ENCODE results near the gene CNGA1. TPM values are rescaled to one million over a fixed set of nuclear protein-coding genes. Genes with fewer than 3 reads are reported as not detected.

The CNGA1 gene
- total and polyA plus RNA-seq, 11 donors, result 0.19 to 1.9 (median 0.71) TPM; not detected in 3

DNA sequence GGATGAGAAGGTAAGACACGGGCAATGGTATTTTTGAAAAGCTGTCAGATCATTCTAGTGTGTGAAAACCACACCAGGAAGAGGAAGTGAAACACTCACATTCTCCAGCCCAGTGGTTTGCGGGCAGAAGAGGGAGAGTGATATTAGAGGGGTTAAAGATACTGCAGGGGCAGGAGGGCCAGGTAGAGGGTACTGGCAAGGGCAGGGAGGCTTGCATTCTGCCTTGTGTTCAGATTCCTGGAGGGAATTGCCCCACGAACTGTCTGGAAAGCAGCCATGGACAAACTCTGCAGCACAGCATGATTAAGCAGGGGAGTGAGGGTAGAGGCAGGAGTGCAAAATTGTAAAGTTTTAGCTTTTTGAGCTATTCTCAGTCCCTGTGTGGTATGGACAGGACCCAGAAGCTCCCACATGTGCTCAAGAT is 31.0 kb upstream of the CNGA1 start:
- peak; percentile 31 to 35 (median 34) for ATAC-seq
- Histone ChIP-seq H3K4me3 (no peak overlapping the region), H3K27ac (peak overlapping the region in 6 of 12 donors; percentile 2 to 66 (median 59))

DNA sequence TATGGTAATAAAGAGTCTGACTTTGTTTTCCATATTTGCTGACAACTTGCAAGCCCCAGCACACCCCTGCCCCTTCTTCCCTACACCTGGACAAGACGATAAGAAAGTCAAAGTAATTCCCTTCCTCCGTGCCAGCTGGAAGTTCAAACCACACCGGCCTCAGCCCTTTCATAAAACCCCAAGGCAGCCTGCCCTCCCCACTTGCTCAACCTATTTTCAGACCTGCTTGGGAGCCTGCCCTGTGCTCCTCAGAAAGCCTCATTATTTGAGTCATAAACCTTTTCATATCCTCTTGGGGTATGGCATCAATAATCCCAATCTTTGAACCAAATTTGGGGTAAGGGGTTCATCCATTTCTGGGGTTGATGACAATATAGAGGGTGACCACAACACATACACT is 29.6 kb upstream of the CNGA1 start:
- no peaks in the 10 kb centered on the region for H3K36me3 ChIP-seq
- no peaks in the 10 kb centered on the region for H3K9me3 ChIP-seq
- TF ChIP-seq, protein P1, sequence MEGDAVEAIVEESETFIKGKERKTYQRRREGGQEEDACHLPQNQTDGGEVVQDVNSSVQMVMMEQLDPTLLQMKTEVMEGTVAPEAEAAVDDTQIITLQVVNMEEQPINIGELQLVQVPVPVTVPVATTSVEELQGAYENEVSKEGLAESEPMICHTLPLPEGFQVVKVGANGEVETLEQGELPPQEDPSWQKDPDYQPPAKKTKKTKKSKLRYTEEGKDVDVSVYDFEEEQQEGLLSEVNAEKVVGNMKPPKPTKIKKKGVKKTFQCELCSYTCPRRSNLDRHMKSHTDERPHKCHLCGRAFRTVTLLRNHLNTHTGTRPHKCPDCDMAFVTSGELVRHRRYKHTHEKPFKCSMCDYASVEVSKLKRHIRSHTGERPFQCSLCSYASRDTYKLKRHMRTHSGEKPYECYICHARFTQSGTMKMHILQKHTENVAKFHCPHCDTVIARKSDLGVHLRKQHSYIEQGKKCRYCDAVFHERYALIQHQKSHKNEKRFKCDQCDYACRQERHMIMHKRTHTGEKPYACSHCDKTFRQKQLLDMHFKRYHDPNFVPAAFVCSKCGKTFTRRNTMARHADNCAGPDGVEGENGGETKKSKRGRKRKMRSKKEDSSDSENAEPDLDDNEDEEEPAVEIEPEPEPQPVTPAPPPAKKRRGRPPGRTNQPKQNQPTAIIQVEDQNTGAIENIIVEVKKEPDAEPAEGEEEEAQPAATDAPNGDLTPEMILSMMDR (IDR thresholded peaks at IDR 0.05), result no peak
- TF ChIP-seq POLR2A (IDR thresholded peaks at IDR 0.05), result no peak
- DNase-seq (peak in 2 of 5 donors; percentile 24 to 30), ATAC-seq (peak in 1 of 4 donors; percentile 19)
- no peak overlapping the region for H3K4me3 ChIP-seq
- H3K4me1 ChIP-seq, result peaks cover 0 to 21% (median 6%) of the 10 kb centered on the region in 12 donors
- intact Hi-C loops (cut with DNase I), result no loop called here
- no peak overlapping the region for H3K27ac ChIP-seq
- 29 to 39% (median 39%) methylated on average over 3 of the region's 3 CpGs for WGBS, 4 donors
- peaks cover 0 to 56% (median 0%) of the 10 kb centered on the region in 9 donors for H3K27me3 ChIP-seq

More for the DNA sequence above, 31.0 kb upstream of the CNGA1 start:
- TF ChIP-seq, protein P1 (IDR thresholded peaks at IDR 0.05), result no peak
- TF ChIP-seq POLR2A (IDR thresholded peaks at IDR 0.05), result no peak
- H3K36me3 ChIP-seq, result no peaks in the 10 kb centered on the region
- 7 to 18% (median 13%) methylated on average over 3 of the region's 3 CpGs for WGBS, 4 donors
- H3K4me1 ChIP-seq, result peaks cover 0 to 21% (median 6%) of the 10 kb centered on the region in 12 donors
- H3K9me3 ChIP-seq, result no peaks in the 10 kb centered on the region
- peak in 1 of 5 donors; percentile 22 for DNase-seq
- peaks cover 0 to 57% (median 0%) of the 10 kb centered on the region in 9 donors for H3K27me3 ChIP-seq
- intact Hi-C loops (cut with DNase I), result no loop called here

DNA sequence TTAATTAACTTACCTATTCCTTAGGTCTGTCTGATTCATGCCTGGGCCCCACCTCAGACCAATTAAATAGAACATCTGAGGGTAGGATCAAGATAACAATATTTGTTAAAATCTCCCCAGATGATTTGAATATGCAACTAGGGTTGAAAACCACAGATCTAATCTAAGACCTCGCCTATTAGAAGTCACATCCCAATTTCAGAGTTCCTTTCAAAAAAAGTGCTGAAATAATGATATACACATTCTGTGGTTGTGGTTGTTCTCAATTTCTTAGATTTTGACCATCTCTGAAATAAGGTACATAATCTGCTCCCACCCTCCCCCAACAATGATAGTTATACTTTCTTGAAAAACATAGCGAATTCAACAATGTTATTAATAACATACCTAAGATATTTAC is 27.8 kb upstream of the CNGA1 start:
- H3K4me3 ChIP-seq, result no peak overlapping the region
- H3K9me3 ChIP-seq, result no peaks in the 10 kb centered on the region
- 80 to 84% (median 83%) methylated on average over 2 of the region's 2 CpGs for WGBS, 4 donors
- H3K36me3 ChIP-seq, result no peaks in the 10 kb centered on the region
- ATAC-seq (no peak), DNase-seq (no peak)
- TF ChIP-seq, protein P1 (IDR thresholded peaks at IDR 0.05), result no peak
- no peak for TF ChIP-seq POLR2A (IDR thresholded peaks at IDR 0.05)
- H3K27ac ChIP-seq, result no peak overlapping the region
- peaks cover 0 to 48% (median 0%) of the 10 kb centered on the region in 9 donors for H3K27me3 ChIP-seq
- H3K4me1 ChIP-seq, result peaks cover 0 to 21% (median 6%) of the 10 kb centered on the region in 12 donors
- intact Hi-C loops (cut with DNase I), result no loop called here

DNA sequence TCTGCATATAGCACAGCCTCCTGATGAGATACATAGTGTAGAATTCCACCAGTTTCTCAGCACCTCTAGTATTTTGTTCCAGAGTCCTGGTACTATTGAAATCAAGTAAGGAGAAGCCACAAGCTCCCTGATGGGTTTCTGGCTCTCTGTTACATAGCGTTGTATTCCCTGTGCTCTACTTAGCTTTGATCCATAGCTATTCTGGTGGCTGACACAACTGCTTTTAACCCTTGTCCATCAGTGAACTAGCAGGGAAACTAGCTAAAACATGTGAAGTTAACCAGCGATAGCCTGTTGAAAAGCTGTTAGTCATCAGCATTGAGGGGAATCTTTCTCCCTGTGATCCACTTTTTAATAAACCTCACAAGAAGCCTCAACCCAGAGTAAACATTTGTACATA is 27.0 kb upstream of the CNGA1 start:
- H3K4me3 ChIP-seq, result no peak overlapping the region
- no peak for ATAC-seq
- TF ChIP-seq, protein P1 (IDR thresholded peaks at IDR 0.05), result no peak
- no peak for TF ChIP-seq POLR2A (IDR thresholded peaks at IDR 0.05)
- 63 to 68% (median 66%) methylated on average over 2 of the region's 2 CpGs for WGBS, 4 donors
- no peak overlapping the region for H3K27ac ChIP-seq
- no peaks in the 10 kb centered on the region for H3K9me3 ChIP-seq
- intact Hi-C loops (cut with DNase I), result no loop called here
- H3K4me1 ChIP-seq, result peaks cover 0 to 21% (median 6%) of the 10 kb centered on the region in 12 donors
- peaks cover 0 to 42% (median 0%) of the 10 kb centered on the region in 9 donors for H3K27me3 ChIP-seq
- no peak for DNase-seq
- no peaks in the 10 kb centered on the region for H3K36me3 ChIP-seq

Measured in heart left ventricle (tissue), 16 donors.